Psoas muscle (tissue), 8 donors: ENCODE results near the gene SGMS1. TPM values are rescaled to one million over a fixed set of nuclear protein-coding genes. Genes with fewer than 3 reads are reported as not detected.

ENCODE experiments used
- ATAC-seq, 4 donors: fragments of 200-7000 bp; cut with Tn5 transposase; one replicate each; pipeline ENCODE4 v1.9.1; 2020; ENCODE audit warnings: moderate library complexity in 3 of 4, mild to moderate bottlenecking in 2 of 4
- DNase-seq, 2 donors: peaks; one replicate each; pipeline ENCODE4 v3.0.0-alpha.2; 2020
- H3K27ac ChIP-seq: fragments of 200-600 bp; one replicate; pipeline ENCODE4 v1.8.0; 2022
- H3K27me3 ChIP-seq, 3 donors: fragments of 200-600 bp in 1 of 3; one replicate each; pipeline versions ENCODE4 v1.6.1 to v1.8.0; 2013 to 2022; ENCODE audit warnings: low read length in 2 of 3, mild to moderate bottlenecking in 2 of 3, moderate library complexity in 1 of 3; ENCODE audit not compliant: insufficient read depth in 3 of 3
- H3K36me3 ChIP-seq, 2 donors: fragments of 200-600 bp in 1 of 2; one replicate each; pipeline versions ENCODE4 v1.6.1 to v1.8.0; 2013 to 2022; ENCODE audit warnings: low read depth in 1 of 2, mild to moderate bottlenecking in 1 of 2, moderate library complexity in 1 of 2; ENCODE audit not compliant: insufficient read depth in 1 of 2
- H3K4me1 ChIP-seq: fragments of 200-600 bp; one replicate; pipeline ENCODE4 v1.8.0; 2022
- H3K4me3 ChIP-seq: fragments of 200-600 bp; one replicate; pipeline ENCODE4 v1.8.0; 2022; ENCODE audit warnings: mild to moderate bottlenecking
- H3K9me3 ChIP-seq: fragments of 200-600 bp; one replicate; pipeline ENCODE4 v1.8.0; 2022
- WGBS, 3 donors: extraction: QIAGEN DNeasy Blood & Tissue Kit; methylation state at CpG; one replicate each; pipeline versions ENCODE4 v1.1.6 to v1.1.7; 2013; 5-methylcytosine and 5-hydroxymethylcytosine counted together
- intact Hi-C, 2 donors: fragments of 100-400 bp; cut with DNase I; formaldehyde crosslinking; loops; one replicate each; pipeline versions ENCODE4 v1.11.0 to v1.14.2; 2022
- polyA plus RNA-seq, 3 donors: library from polyadenylated mRNA; stranded (reverse); fragments of 200-250 nt; gene quantifications; one replicate each; pipeline ENCODE4 v1.2.3, GENCODE V29; 2013
- total RNA-seq, 4 donors: library from RNA; stranded (reverse); fragmentation: NEBNext Ultra II Directional in 2 of 4; extraction: Animal tissue kit (Norgen Biotek cat#: 25700) in 2 of 4; gene quantifications; one replicate each; pipeline versions ENCODE4 v1.2.1 to v1.2.4, GENCODE V29; 2021 to 2023
- TF ChIP-seq, protein P1 (sequence below): fragments of 200-600 bp; IDR thresholded peaks from one replicate; pipeline ENCODE4 v1.8.0; 2022; ENCODE audit warnings: antibody characterized with exemption
- donor health status: healthy with polysubstance abuse.
- donor health status: DM: no; HTN: no; CAD: no; lungs with moderate emphysema.
- donor health status: Bipolar disorder and iron deficiency.
- donor health status: healthy.
- donor health status: DM: yes; HTN: yes; CAD: no.
- donor health status: DM: no; HTN: no; CAD: no.
- donor health status: DM: no; HTN: no; CAD: no.
- donor health status: DM: yes; HTN: yes; CAD: no.

The SGMS1 gene
- total and polyA plus RNA-seq, 7 donors = 6.2 to 16.7 (median 11.3) TPM

GRCh38 chr10:50410066-50410811 lies 213.5 kb downstream of the SGMS1 start:
- no peaks in the 10 kb centered on the region for H3K27me3 ChIP-seq
- 75 to 80% (median 76%) methylated on average over 6 of the region's 6 CpGs for WGBS, 3 donors
- no peak overlapping the region for H3K27ac ChIP-seq
- H3K4me3 ChIP-seq = no peak overlapping the region
- ATAC-seq (no peak), DNase-seq (no peak)
- peaks cover 22% of the 10 kb centered on the region for H3K4me1 ChIP-seq
- no peaks in the 10 kb centered on the region for H3K36me3 ChIP-seq
- intact Hi-C loops = loop anchor here in 1 of 2 donors (10.0 kb wide), 1 partner anchor 215 kb away; the partner anchor contains the start of gene SGMS1
- TF ChIP-seq, protein P1, sequence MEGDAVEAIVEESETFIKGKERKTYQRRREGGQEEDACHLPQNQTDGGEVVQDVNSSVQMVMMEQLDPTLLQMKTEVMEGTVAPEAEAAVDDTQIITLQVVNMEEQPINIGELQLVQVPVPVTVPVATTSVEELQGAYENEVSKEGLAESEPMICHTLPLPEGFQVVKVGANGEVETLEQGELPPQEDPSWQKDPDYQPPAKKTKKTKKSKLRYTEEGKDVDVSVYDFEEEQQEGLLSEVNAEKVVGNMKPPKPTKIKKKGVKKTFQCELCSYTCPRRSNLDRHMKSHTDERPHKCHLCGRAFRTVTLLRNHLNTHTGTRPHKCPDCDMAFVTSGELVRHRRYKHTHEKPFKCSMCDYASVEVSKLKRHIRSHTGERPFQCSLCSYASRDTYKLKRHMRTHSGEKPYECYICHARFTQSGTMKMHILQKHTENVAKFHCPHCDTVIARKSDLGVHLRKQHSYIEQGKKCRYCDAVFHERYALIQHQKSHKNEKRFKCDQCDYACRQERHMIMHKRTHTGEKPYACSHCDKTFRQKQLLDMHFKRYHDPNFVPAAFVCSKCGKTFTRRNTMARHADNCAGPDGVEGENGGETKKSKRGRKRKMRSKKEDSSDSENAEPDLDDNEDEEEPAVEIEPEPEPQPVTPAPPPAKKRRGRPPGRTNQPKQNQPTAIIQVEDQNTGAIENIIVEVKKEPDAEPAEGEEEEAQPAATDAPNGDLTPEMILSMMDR = no peak
- peaks cover 4% of the 10 kb centered on the region for H3K9me3 ChIP-seq

- TF ChIP-seq, protein P1 = no peak
- Histone ChIP-seq H3K4me1 (peaks cover 15% of the 10 kb centered on the region), H3K9me3 (peaks cover 4% of the 10 kb centered on the region), H3K36me3 (no peaks in the 10 kb centered on the region), H3K27me3 (no peaks in the 10 kb centered on the region), H3K27ac (no peak overlapping the region), H3K4me3 (no peak overlapping the region)
- intact Hi-C loops = no loop called here
- DNase-seq (no peak), ATAC-seq (no peak)
- WGBS, 3 donors = 90 to 95% (median 93%) methylated on average over 7 of the region's 7 CpGs
Measured at GRCh38 chr10:50407076-50407801, 216.5 kb downstream of the SGMS1 start.

GRCh38 chr10:50406457-50407070 lies 217.2 kb downstream of the SGMS1 start:
- H3K36me3 ChIP-seq = no peaks in the 10 kb centered on the region
- H3K4me1 ChIP-seq = peaks cover 15% of the 10 kb centered on the region
- H3K27me3 ChIP-seq = no peaks in the 10 kb centered on the region
- ATAC-seq (no peak), DNase-seq (no peak)
- TF ChIP-seq, protein P1 = no peak
- intact Hi-C loops = no loop called here
- 95 to 100% (median 98%) methylated on average over 2 of the region's 2 CpGs for WGBS, 3 donors
- no peak overlapping the region for H3K4me3 ChIP-seq
- no peak overlapping the region for H3K27ac ChIP-seq
- peaks cover 4% of the 10 kb centered on the region for H3K9me3 ChIP-seq

DNA sequence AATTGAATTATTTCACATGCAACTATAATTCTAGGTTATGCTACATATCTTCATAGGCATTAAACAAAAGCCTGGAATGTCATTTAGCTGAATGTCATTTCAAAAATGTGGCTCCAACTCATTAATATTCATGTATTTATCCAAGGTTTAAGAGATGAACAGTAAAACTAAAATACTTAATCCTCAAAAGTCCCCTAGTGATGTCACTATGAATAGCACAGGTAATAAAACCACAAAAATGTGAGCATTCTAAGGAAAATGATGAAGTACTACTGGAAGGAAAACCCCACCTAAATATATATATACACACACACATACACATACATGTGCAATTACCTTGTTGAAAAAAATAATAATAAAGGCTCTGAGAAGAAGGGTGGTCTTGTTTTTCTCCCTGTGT lies 218.0 kb downstream of the SGMS1 start:
- H3K4me1 ChIP-seq = peaks cover 9% of the 10 kb centered on the region
- H3K27me3 ChIP-seq = no peaks in the 10 kb centered on the region
- peaks cover 4% of the 10 kb centered on the region for H3K9me3 ChIP-seq
- no peak overlapping the region for H3K27ac ChIP-seq
- no peaks in the 10 kb centered on the region for H3K36me3 ChIP-seq
- DNase-seq (no peak), ATAC-seq (no peak)
- no peak overlapping the region for H3K4me3 ChIP-seq
- intact Hi-C loops = no loop called here
- TF ChIP-seq, protein P1 = no peak
